LHCN-M2 (cell line): ENCODE measurements around the gene ANKRD36C. TPM values are rescaled to one million over a fixed set of nuclear protein-coding genes. Genes with fewer than 3 reads are reported as not detected.
"Not testable (repeated sequence)": the region's sequence is repeated elsewhere in the genome, so short reads cannot be mapped to it uniquely, and the experiment has no call there.

Experiments used
- DNase-seq: peaks from one replicate; pipeline ENCODE4 v3.0.0-alpha.2; 2012; ENCODE audit warnings: low read depth
- polyA plus RNA-seq: library from polyadenylated mRNA; unstranded; fragments of >200 nt; gene quantifications from one replicate; pipeline ENCODE4 v1.2.1, GENCODE V29; 2012; ENCODE audit warnings: missing spikeins
- total RNA-seq: library from RNA; depleted of rRNA; stranded (reverse); fragments of >200 nt; gene quantifications from 2 replicates; pipeline ENCODE4 v1.2.3, GENCODE V29; 2014; rRNA removed

Gene ANKRD36C
- 13.5 and 15.5 TPM in 2 replicates for total RNA-seq
- 1.6 TPM for polyA plus RNA-seq

DNA sequence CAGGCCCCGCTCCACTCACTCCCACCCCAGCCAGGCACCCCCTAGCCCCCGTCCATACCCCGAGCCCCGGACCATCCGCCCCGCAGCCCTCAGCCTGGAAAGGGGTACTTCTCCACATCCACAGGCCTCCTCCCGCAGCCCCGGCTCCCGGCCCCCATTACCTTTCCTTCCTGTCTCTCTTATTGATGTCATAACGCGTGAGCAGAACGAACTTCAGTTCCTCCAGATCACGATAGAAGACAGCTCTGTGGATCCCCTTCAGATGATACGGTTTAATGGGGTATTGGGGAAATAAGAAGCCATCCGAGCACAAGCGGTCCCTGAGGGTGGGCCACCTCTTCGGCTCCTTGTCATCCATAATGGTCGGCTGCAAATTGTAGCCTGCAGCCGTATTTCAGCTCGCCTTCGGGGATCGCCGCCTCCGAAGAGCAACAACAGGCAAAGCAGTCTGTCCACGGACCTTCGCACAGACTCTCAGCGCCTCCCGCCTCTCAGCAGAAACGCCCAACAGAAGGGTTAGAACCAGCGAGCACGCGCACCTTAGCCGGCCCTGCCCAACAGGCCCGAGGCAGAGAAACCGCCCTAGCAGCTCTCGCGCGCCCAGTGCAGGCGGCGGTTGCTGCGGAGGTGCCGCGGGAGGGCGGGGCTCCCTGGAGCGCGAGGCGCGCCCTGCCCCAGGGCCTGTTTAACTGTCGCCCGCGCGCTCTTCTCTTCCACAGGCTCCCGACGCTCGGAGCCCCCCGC, at the start of gene ANKRD36C:
Gene ANKRD36C, minus strand, starts transcription at position 474 of the 744 bp plus-strand sequence. Its CDS starts 116 bp downstream, at position 358.
- DNase-seq = peak; percentile 24

DNA sequence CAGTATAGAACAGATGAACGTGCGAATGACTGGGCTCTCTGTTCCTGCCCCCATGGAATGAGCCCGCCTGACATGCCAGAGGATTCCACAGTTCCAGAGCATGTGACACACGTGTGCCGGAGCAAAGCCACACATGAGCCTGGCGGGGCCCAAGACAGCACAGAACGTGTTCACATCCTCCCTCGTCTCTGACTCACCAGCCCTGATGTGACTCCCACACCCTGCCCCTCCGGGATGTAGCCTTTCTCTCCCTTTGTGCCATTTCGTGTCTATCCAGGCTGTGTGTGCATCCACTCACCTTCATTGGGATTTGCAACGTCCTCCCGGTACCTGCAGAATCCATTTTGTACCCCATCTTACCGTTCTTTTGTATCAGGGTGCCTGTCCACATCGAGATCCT, 43.9 kb upstream of the ANKRD36C start:
- DNase-seq = not testable (repeated sequence)

DNA sequence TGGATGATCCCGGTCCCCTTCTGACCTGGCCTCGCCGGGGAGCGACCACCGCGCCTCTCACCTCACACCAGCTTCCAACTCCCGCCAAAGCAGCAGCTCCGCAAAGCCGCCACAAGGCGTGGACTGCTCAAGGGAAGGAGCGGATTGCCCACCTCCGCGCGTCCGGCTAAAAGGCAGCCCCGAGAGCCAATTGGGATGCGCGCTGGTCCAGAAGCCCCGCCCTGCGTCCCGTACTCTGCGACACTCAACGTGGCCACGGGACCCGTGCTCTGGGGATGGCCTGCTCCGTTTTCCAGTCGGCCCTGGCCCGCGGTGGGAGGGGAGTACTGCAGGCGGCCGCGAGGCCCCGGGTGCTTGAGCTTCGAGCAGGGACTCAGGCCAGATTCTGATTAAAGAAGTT, 43.2 kb upstream of the ANKRD36C start, which contains the start of gene GPAT2:
Gene GPAT2, minus strand, starts transcription at position 125 of the 400 bp plus-strand sequence. CDS start 2,557 bp downstream, outside the sequence.
- DNase-seq = not testable (repeated sequence)

DNA sequence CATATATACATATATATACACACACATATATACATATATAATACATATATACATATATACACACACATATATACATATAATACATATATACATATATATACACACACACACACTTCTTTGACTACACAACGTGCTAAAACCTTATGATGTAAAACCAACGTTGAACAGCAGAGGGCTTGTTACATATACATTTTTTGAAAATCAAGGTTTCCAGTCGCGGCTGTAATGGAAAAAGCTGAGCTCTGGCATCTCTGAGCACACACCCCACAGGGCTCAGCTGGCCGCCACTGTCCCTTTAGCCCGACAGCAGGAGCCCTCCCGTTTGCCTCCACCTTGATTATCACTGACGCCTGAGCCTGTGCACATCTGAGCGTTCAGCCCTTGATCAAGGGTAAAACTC, 42.4 kb upstream of the ANKRD36C start:
- not testable (repeated sequence) for DNase-seq

DNA sequence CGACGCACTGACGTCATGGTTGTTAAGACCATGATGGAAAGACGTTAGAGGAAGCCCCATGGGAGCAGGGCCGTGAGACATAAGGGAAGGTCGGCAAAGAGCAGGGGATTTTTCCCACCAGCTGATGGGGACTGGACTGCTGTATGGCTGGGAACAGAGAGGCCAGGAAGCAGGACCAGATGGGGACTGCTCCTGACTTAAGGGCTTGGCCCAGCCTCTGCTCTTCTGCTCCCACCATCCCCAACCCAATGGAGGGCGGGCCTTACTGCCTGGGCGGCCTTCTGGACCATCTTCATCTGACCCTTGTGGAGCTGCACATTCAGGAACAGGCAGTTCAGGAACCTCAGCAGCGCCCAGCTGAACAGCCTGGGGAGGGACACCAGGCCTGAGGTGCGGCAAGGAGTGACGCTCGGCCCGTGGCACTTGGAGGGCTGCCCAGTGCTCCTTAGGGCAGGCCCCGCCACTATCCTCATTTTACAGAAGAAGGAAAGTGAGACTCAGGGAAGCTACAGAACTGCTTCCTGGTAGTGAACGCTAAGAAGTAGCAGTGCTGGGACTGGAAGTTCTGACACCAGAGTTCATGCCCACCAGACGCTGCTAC, 36.2 kb upstream of the ANKRD36C start:
- DNase-seq = not testable (repeated sequence)

DNA sequence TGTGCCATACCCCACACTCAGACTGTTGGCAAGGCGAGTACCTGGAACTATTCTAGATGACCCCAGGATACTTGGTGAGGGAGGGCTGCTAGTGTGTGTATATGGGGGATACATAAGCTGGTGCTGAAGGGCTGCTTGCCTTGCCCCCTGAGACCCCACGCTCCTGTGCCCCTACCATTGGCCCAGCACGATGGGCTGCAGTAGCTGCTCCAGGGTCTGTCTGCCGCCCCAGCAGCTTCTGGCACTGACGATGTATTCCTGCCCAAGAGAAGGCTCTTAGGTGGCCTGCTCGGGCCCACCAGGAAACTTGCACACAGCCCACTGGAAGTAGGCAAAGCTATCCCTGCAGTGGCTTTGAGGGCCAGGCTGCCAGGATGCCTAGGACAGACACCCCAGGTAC, 34.1 kb upstream of the ANKRD36C start:
- not testable (repeated sequence) for DNase-seq

DNA sequence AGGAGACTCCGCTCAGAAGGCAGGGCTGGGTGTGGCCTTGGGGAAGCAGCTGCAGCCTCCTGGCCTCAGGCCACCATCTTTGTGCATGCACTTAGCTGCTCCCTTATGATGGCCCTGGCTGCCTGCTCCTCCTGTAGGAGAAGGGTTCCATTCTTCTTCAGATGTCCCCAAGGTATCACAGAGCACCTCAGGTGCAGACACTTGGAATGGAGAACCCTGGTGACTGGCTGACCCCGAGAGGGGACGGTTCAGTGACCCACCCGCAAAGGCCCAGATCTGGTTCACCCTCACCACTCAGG, 33.5 kb upstream of the ANKRD36C start:
- DNase-seq = no peak

DNA sequence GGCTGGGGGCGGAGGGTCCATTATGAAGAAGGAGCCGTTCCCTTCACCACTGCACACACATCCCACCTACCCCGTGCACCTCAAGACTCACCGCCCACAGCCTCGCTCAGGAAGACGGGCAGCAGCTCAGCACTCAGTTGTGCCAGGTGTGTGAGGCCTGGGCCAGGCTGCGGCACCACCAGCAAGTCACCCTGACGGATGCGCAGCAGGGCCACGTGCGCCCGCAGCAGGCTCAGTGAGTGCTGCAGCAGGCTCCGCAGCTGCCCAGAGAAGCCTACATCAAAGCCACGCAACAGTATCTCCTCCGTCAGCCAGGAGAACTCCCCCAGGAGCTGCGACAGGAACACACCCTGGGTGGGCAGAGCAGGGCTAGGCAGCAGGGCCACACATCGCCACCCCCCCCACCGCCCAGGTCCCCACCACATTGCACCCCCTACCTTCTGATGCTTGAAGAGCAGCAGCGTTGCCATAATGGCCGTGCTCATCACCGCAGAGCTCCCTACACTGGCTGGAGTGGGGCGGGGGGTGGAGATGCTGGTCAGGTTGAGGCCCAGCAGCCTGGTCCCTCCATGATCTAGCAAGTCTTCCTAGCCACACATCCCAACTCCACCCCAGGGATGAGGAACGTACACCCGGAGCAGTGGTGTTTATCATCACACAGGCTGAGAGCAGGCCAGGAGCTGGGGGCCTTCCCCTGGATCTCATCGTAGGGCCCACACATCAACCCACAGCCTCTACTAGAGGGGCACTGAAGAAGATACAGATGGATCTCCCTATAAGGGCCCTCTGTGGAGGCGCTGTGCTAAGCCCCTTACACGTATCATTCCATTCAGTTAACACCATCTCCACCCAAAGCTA, 32.9 kb upstream of the ANKRD36C start:
- no peak for DNase-seq

DNA sequence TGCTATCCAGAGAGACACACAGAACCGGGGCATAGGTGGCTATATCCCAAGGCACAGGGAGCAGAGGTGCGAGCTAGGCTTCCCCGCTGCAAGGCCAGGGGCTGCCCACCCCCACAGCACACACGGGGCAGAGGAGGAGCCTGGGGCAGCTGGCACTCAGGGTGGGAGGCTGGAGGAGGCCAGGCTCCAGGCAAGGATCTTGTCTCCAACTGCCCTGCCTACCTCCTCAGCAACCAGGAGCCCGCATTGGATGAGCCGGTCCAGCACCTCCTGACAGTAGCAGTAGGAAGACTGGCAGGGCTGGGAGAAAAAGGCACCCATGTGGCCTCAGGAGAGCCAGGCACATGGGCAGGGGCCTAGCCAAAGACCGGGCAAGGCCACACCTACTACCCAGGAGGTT, 32.1 kb upstream of the ANKRD36C start:
- DNase-seq = not testable (repeated sequence)

DNA sequence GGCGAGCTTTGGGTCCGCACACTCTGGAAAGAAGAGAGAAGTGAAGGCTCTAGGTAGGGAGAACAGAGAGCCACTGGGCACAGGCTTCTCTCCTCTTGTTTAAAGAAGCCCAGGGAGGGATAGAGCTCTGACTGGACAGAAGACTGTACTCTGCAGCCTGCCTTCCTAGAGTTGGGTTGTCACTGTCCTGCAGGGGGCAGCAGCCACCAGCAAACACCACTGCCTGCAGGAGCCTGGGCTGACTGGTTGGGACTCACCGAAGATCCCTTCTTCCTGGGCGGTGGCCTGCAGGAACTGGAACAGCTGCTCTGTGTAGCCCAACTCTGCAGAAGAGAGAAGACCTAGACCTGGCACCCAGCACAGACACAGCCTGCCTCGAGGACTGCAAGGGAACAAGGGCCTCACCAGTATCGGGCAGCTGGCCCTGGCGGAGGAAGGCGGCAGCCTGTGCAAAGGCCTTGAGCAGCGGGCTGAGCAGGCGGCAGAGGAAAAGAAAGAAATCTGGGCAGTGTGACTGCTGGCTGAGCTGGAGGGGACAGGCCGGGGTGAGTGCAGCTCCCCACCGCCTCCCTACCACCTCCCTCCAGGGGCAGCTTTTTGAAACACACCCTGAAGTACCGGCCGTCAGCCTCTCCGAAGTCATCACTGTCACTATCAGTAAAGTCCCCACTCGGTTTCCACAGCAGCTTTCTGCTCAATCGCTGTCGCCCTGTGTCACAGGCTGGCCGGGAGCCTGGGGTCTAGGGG, 31.2 kb upstream of the ANKRD36C start:
- DNase-seq = peak; percentile 78

DNA sequence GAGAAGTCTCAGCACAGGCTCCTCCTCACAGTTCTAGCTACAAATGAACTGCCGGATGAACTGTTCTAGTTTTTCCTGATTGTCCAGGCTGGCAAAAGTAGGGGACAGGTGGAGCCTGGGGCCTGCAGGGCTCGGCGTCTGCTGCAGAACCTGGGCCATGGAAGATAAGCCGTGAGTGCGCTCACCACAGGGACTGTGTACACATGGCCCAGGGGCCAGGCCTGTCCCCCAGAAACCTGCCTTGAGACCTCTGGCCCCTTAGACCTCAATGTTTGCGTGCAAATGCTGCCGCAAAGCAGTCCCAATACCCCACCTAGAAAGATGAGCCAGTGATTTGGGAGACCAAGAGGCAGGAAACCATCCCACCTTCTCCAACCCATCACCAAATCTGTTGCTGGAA, 30.5 kb upstream of the ANKRD36C start:
- not testable (repeated sequence) for DNase-seq

DNA sequence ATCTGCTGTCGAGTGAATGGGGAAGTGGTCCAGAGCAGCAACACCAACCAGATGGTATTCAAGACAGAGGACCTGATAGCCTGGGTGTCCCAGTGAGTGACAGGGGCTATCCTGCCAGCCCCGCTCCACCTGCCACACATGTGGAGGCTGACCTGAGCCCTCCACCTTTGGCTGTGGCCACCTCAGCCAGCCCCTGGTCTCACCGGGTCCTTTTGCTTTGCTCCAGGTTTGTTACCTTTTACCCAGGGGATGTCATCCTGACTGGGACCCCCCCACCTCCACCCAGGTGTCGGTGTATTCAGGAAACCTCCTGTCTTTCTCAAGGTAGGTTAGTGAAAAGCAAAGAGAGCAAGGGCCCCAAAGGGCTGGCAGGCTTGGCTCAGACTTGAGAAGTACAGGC, 29.5 kb upstream of the ANKRD36C start:
- DNase-seq = not testable (repeated sequence)

DNA sequence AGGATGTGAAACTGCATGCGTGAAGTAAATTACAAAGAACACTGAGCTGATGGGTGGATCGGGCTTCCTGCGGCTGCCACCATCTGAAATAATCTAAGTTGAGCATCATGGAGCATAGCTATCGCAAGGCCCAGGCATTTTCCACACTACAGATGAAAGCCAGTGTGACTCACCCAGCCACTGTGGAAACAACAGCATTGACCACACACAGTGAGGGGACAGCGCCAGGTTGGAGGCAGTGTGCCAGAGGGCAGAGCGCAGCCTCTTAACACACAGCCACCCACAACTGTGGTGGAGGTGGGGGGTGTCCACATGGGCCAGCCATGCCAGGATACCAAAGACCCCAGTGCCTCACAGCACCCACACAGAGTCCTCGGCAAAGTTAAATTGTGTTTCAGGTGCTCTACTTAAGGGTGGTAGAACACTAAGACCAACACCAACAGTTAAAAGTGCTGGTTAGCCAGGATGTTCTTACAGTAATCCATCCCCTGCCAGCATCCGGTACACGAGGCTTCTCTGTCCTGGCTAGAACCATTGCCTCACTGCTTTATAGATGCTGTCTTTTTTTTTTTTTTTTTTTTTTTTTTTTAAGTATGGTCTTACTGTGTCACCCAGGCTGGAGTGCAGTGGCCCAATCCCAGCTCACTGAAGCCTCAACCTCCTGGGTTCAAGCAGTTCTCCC, 28.4 kb upstream of the ANKRD36C start:
- DNase-seq = peak; percentile 1

DNA sequence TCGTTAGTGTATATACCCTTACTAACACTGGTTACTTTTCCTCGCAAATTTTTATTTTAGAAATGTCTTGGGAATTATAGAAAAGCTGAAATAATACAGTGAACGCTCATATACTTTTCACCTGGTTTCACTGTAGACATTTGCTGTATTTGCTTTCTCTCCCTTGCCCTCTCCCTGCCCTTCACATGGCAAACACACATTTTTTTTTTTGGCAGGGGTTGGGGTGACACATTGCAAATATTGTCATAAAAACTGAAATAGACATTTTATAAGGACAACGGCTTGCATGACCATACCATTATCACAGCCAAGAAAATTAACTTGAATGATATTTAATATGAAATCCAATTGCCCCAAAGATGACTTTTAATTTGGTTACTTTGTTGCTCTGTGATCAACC, 24.7 kb upstream of the ANKRD36C start:
- not testable (repeated sequence) for DNase-seq

DNA sequence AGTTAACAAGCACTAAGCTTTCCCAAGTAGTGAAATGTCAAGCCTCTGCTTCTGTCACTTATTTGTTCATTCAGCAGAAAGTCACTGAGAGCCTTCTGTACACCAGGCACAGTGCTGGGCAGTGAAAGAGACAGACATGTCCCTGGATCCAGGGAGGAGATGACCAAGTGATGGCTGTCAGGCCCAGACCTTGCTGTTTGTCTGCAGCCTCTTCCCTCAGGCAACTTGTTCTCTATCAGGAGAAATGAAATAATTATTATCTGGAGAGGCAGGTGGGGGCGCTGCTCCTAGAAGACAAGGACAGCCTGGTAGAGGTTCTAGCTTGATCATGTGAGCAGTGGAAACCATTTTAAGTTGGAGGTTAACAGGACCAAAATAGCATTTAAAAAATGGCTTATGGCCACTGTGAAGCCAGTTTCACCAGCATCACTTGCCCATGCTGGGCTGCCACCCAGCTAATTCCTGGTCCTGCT, 21.2 kb upstream of the ANKRD36C start:
- not testable (repeated sequence) for DNase-seq

DNA sequence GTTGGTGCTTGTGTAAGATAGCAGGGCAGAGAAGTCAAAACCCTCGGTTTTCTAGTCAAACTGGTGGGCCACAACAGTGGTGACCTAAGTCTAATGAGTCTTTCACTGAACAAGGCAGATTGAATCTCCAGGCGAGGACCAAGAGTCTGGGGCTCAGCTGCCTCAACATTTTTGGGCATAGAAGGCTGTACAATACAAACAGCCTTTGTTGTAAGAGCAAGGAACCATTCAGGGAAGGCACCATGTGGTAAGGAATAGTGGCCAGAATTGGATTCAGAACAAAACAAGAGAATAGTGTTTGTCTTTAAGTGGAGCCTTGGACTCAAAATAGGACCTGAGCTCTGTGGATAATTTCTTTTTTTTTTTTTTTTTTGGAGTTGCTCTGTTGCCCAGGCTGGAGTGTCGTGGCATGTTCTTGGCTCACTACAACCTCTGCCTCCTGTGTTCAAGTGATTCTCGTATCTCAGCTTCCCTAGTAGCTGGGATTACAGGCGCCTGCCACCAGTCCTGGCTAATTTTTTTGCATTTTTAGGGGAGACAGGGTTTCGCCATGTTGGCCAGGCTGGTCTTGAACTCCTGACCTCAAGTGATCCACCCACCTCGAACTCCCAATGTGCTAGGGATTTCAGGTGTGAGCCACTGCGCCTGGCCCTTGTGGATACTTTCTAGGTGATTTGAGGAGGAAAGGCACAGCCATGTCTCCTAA, 20.6 kb upstream of the ANKRD36C start:
- DNase-seq = not testable (repeated sequence)

DNA sequence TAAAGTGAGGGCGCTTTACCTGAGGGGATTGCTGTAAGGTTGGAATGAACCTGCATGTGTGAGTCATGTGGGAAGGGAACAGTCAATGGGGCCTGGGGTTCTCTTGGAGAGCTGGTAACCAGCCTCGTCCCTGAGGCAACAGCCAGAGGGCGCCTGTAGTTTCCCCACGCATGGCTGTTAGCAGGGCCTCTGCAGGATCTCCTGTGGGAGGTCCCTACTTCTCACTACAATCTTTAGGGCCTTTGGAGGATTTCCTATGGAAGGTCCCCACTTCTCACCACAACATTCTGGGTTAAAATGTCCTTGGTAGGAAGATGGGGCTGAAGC, 19.5 kb upstream of the ANKRD36C start:
- DNase-seq = peak; percentile 5

DNA sequence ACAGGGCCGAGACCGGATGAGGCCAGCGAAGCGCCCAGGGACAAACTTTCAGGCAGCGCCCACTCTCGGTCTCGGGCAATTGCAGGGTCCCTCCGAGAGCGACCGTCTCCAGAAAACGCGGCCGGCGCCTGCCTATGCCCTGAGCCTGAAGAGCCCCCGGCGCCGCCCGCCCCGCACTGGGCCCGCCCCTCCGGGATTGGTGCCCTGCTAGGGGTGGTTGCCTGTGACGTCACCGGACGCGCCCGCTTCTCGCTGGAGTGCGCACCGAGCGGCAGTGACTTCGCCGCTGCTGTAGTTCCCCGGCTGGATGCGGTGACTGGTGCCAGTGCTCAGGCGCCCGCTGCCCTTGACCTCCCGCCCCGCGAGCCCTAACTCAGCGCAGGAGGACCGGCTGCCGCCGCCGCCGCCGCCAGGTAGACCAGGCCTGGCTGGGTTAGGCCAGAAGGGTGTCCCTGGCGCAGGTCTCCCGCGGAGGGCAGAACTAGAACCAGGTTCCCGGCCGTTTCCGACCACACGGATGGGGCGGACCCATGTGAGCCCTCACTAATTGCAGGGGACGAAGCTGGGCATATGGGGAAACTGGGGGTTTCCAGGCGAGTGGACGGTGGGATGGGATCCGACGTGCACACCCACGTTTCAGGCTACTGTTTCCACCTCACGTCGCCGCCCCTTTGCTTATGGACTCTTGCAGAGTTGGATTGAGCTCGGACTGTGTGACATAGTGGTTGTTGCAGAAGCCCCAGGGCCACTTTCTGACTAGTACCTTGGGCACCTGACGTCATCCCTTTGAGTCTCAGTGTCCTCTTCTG, 18.9 kb upstream of the ANKRD36C start:
- peak; percentile 63 for DNase-seq

DNA sequence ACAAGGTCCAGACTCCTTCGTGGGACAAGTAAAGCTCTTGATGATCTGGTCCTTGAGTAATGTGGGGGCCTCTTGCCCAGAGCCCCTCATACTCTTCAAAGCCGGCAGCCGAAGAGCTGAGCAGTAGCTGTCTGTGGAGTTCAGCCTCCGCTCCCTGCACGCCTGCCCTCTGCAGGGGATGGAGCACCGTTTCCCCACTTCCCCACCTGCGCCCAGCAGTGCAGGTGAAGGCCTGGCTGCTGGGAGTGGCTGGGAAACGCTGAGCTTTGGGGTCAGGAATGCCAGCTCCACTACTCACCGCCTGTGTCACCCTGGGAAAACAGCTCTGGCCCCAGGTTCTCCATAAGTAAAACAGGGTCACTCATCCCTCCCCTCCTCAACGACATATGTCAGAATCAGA, 18.2 kb upstream of the ANKRD36C start:
- not testable (repeated sequence) for DNase-seq
